ENCODE data around the gene ANKUB1.
"Not testable (repeated sequence)": the region's sequence is repeated elsewhere in the genome, so short reads cannot be mapped to it uniquely, and the experiment has no call there.

Gene ANKUB1, protein sequence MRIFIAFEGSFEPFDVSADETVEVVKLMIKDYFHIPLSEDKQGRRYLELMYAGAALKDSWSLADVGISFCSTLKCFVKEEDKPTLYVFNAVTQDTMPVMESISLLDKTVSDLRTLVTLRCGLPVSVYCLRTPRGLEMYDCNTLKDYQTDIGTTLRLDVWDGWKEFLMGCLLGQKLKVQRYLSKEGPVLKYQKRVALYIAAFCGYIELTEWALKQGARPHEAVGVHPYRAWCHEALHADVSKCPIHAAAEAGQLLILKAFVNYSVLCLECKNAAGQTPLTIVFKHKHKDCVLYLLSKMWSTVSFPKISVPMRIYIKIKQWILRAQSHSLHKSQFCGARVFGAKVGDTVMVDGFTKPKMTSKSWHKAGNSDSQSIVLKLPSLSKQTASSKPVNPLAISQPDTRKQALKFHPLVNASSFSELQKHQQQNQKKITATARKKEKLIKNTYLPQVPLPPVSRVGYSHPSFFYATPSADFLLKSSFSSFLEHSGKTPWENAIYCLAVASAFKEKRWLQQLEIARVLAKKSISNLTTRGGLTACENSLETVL

DNA sequence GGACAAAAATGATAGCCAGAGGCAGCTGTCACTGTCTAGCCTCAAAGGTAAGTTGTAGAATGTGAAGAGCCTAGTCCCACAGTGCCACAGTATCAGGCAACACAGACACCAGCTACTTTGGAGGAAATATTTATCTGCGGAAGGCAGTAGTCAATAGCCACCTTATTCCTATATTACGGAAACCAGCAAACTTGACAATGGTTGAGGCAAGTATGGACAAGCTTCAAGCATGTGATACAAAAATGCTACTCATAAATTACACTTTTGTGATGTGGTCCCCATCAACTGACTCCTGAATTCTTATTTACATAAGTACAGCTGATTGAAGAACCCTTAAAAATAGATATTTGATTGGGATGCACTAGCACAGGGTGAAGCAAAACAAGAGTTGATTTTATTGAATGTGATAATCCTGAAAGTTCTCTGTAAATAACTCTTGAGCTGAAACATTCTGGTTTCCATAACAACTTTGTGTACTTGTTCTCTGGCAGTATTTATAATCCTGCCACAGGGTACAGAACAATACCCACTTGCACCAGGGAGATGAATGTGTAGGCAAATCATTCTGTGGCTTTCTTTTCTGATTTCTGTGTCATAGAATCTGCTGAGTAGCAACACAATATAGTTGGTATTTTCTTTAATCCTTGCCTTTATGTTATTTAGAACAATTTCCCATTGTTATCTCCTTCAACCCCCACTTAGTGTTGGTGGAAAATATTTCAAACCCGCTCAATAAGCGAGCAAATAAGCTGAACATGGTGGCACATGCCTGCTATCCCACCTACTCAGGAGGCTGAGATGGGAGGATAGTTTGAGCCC is at the start of gene ANKUB1:
TSS of gene ANKUB1 (minus strand) at position 103 of the 819 bp plus-strand sequence. CDS start 188 bp downstream, outside the sequence.
- no peak for DNase-seq

DNA sequence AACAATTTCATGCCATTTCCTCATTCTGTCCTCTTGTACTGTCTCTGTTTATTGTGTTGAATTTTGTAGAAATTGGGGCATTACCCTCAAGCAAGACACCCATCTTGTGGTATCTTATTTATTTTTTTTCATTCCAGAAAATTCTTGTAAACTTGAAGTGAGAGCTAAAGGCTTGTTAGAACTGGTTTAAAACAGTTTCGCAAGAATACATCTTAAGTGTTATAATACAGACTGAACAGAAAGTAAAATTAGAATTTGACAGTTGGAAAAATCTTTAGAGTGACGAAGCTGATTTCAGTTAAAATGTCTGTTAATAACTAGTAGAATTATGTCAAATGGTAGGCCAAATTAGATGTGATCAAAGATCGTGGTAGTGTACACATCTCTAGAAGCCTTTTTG is 47.5 kb upstream of the ANKUB1 start:
- no peak for DNase-seq

DNA sequence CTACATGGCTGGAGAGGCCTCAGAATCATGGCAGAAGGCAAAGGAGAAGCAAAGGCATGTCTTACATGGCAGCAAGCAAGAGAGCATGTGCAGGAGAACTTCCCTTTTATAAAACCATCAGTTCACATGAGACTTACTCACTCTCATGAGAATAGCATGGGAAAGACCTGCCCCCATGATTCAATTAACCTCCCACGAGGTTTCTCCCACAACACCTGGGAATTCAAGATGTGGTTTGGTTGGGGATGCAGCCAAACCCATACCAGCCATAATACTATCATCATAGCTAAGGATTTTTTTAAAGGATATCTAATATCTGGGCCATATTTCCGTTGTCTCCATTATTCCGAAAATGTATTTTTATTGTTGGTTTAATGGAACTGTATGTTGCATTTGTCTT is 47.1 kb upstream of the ANKUB1 start:
- DNase-seq, result not testable (repeated sequence)

DNA sequence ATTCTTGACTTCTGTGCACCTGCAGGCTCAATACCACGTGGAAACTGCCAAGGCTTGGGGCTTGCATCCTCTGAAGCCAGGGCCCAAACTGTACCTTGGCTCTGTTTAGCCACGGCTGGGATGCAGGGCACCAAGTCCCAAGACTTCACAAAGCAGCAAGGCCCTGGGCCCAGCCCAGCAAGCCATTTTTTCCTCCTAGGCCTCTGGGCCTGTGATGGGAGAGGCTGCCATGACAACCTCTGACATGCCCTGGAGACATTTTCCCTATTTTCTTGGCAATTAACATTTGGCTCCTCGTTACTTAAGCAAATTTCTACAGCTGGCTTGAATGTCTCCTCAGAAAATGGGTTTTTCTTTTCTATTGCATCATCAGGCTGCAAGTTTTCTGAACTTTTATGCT is 46.1 kb upstream of the ANKUB1 start:
- not testable (repeated sequence) for DNase-seq

DNA sequence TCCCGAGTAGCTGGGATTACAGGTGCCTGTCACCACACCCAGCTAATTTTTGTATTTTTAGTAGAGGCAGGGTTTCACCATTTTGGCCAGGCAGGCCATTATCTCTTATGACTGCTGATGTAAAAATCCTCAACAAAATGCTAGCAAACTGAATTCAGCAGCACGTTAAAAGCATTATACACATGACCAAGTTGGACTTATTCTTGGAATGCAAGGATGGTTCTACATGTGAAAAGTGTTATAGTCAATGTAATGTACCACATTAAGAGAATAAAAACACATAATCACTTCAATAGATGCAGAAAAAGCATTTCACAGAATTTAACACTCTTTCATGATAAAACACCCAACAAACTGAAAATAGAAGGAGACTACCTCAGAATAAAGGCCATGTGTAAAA is 40.9 kb upstream of the ANKUB1 start:
- DNase-seq, result no peak

DNA sequence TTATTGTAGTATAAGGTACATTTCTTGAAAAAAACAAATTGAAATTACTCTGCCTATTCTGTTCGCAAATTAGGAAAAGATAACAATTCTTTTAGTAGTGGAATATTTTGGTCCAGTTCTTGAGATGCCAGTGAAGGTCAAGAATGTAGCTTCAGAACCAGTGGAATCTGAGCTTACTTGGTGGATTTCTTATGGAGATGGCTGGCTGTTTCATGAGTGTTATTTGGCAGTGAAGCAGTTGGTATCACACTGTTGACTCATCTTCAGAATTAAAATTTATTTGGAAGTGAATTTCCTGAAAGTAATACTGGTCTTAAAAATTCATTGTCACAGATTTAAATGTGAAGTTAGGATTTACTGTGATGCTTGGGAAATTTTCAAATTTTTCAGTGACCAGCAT is 39.7 kb upstream of the ANKUB1 start:
- no peak for DNase-seq

DNA sequence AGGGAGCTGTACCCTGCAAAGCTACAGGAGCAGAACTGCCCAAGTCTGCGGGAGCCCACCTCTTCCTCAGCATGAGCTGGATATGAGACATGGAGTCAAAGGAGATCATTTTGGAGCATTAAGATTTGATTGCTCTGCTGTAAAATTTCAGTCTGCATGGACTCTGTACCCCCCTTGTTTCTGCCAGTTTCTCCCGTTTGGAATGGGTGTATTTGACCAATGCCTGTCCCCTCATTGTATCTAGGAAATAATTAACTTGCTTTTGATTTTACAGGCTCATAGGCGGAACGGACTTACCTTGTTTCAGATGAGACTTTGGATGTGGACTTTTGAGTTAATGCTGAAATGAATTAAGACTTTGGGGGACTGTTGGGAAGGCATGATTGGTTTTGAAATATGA is 39.0 kb upstream of the ANKUB1 start:
- no peak for DNase-seq

DNA sequence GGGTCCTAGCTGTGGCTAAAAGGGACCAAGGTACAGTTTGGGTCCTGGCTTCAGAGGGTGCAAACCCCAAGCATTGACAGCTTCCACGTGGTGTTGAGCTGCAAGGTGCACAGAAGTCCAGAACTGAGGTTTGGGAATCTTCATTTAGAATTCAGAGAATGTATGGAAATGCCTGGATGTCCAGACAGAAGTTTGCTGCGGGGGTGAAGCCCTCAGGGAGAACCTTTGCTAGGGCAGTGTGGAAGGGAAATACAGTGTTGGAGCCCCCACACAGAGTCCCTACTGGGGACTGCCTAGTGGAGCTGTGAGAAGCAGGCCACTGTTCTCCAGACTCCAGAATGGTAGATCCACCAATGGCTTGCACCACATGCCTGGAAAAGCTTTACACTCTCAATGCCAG is 38.5 kb upstream of the ANKUB1 start:
- DNase-seq, result no peak

DNA sequence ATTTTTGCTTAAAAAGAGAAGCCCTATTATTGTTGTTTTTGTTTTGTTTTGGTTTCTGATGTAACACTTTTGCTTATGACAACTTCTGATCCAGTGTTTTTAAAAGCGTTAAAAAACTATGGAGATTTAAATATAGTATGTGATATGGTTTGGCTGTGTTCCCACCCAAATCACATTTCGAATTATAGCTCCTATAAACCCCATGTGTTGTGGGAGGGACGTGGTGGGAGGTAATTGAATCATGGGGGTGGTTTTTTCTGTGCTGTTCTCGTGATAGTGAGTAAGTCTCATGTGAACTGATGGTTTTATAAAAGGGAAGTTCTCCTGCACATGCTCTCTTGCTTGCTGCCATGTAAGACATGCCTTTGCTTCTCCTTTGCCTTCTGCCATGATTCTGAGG is 37.3 kb upstream of the ANKUB1 start:
- not testable (repeated sequence) for DNase-seq

DNA sequence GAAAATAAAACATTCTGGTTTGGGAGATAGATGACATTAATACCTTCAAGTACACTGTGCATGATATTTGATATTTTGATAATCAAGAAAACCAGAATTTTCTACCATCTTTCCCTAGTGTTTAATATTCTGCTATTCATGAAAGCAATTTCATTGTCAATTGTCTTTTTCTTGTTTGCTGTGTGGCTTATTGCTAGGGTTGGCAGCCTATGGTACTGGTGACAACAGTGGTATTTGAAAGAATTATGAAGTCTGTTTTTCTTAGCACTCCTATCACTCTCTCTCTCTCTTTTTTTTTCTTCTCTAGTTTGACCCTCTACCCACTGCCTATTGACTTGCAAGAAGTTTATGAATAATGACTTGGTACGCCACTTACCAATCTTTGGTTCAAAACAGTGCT is 36.0 kb upstream of the ANKUB1 start:
- DNase-seq, result no peak

DNA sequence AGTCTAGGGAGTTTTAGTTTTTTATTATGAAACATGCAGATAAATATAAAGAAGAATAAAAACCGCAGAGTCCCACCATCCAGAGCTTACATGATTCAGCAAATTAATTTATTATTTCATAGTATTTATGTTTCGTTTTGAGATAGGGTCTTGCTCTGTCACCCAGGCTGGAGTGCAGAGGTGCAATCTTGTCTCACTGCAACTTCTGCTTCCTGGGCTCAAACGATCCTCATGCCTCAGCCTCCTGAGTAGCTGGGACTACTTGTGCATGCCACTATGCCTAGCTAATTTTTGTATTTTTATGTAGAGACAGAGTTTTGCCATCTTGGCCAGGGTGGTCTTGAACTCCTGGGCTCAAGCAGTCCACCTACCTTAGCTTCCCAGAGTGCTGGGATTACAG is 34.3 kb upstream of the ANKUB1 start:
- DNase-seq, result no peak

DNA sequence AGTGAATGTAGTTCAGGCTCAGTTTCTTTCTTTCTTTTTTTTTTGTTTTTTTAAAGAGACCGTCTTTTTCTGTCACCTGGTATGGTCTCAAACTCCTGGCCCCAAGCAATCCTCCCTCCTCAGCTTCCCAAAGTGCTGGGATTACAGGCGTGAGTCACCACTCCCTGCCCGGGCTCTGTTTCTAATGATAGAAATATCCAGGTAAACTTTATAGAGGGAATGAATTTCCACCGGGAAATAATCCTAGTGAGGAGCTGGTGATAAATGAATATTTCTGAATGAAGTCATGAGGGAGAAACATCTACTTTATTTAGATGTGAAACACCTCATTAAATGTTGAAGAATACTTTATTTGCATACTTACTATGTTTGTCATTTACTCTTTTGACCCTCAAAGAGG is 27.8 kb upstream of the ANKUB1 start:
- no peak for DNase-seq

DNA sequence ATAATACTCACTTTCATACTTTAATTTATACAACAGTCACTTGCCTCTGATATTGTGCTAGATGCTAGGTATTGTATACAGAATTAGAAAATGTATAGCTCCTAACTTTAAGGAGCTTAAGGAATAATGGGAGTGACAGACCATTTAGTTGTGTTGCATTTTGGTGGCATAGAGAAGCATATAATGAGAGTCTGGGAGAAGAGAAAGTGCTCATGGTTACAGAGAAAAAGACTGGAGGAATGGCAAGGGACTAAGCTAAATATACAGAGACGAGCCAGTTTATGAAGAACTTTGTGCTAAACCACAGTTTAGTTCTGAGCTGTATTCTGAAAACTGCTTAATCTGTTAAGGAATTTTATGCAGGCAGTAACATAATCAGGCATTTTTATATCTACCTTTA is 27.1 kb upstream of the ANKUB1 start:
- no peak for DNase-seq

DNA sequence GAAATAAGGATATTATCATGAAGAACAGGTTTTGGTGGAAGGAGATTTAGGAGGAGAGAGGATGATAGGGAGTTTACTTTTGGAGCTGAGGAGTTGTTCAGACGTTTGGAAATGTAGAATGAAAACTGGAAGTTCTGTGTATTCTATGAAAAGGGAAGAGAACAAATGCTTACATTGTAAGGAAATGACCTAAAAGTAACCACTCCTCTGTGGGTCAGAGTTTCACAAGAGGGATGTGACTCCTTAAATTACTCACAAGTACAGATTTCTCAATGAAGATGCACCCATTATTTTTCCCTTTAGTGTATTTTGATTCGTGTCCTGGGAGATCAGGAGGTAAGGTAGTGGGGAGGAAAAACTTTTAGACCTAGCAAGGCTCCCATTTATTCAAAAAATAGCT is 24.6 kb upstream of the ANKUB1 start:
- no peak for DNase-seq

DNA sequence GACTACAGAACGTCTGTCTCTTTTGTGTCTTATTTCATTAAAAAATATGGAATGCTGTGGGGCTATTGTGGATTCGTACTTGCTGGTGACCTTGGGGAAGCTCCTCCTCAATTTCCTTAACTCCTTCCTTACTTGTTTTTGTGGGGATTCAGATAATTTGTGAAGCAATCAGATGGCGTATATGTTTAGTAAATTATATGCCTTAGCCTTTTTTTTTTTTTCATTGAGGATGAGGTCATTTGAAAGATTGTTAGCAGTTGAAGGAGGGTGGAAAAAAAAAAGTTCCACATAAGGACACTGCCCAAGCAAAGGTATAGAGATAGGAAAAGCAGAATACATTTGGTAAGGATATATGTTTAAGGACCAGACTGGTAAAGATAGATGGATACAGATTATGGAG is 24.0 kb upstream of the ANKUB1 start:
- no peak for DNase-seq

DNA sequence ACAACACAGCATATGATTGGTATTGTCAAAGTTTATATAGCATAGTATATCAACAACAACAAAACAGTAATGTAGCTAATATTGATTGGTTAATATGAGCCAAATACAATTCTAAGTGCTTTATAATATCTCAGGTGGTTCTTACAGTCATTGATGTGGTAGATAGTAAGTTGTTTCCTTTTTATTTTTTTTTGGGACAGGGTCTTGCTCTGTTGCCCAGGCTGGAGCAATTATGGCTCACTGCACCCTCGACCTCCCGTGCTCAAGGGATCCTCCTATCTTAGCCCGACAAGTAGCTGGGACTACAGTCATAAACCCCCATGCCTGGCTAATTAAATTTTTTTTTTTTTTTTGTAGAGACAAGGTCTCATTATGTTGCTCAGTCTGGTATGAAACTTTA is 23.4 kb upstream of the ANKUB1 start:
- no peak for DNase-seq

DNA sequence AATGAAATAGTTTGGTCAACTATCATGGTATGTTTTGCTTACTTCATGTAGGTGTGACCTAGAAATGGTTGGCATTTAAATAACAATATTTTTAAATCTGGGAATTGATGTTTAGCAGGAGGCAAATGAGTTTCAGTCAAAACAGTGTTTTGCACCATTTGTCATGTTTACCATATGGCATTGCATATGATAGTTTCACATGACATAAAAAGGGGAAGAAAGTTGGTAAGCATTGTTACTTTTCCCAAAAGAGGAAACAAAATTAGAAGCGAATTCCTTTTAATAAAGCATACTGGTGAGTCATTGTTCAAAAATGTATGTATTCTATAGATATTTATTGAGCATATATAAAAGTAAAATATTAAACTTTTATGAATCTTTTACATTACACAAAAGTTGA is 23.0 kb upstream of the ANKUB1 start:
- no peak for DNase-seq

DNA sequence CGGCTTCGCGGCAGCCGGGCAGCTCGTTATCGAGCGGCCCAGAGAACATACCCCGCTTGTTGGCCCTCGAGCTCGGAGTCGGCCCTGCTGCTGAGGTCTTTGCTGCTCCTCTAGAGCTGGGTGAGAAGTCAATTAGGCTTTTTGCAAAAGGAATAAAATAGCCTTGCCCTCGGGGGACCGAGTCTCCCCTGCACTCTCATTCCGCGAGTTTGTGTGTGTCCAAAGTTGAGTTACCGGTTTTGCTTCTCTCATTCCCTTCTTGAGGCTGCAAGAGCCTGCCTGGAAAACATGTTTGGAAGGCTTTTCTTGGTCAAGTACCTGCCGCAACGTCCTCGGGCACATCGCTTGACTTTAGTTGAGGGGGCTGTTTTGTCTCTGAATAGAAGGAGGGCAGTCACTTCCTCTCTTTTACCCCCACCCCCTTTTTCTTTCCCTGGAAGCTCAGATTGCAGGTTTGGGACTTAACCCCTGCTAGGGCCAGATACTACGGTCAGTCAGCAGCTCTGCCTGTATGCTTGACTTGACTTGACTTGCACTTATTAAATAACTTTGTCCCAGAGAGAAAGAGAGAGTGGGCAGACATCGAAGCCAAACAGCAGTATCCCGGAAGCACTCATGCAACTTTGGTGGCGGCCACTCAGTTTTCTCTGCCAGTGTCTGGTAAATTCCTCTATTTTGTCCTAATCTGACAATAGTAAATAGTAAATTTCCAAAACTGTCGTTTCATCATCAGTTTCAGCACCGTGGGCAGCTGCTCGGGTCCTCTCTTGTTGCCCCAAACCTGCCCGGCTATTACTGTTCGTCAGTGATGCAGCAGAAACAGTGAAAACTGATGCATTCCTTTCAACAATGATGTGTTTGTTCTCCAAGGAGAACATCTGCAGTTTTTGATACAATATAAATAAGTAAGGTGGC is 21.3 kb upstream of the ANKUB1 start:
- peak in 33 of 56 donors; percentile 3 to 71 (median 38) for DNase-seq

DNA sequence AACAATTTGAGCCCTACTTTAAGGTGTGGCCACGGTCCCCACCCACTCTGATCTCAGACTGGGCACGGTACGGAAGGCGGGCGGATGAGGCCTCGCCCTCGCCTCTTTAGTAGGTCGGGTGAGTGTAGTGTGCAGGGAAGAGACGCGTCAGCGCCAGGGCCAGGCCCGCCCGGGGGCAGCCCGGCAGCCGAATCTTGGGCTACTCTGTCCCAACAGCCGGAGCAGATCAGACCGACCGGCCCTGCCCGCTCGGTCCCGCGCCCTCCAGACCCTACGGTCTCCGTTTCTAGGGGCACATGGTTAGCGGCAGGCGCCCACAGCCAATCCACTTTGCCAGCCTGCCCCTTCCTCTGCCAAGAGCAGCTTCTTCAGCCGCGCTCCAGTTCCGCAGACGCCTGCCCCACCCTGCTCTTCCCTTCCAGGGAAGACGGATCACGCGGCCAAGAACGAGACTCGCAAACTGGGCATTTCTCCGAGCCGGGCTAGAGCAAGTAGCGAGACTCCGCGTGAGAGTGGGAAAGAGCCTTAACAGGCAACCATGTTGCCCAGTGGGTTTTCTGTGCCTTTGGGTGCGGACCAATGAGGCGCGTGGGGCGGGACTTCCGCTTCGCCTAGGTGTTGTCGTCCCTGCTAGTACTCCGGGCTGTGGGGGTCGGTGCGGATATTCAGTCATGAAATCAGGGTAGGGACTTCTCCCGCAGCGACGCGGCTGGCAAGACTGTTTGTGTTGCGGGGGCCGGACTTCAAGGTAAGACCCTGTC is 20.4 kb upstream of the ANKUB1 start, which contains the start of gene RNF13:
TSS of gene RNF13 (plus strand) at position 610 of the 761 bp plus-strand sequence. CDS start 32,812 bp downstream, outside the sequence.
- peak; percentile 56 to 99 (median 97) for DNase-seq

DNA sequence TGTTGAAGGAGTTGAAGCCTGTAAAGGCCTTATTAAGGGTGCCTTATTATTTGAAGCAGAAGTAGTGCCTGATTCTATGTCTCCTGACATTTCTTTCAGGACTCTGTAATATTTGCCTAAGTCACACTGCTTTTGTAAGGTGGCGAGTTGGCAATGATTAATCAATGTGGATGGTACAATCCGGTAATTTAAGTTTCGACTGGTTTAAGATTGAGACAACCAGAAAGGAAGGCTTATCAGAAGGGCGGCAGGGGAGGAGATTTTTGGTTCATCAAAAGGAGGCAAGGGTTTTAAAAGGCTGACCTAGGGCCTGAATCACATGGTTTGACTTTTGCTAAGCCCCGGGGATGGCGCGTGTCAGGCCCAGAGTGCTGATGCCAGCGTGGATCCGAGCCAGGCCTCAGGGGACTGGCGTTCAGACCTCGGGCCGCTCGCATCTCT is 19.8 kb upstream of the ANKUB1 start:
- peak in 10 of 56 donors; percentile 32 to 79 (median 56) for DNase-seq
